Activated CD4-positive, alpha-beta T cell treated with anti-CD3 and anti-CD28 coated beads, Interleukin-2, amount 10 ng/mL, durations not matched to agents 24 days and 14 days (primary cell): ENCODE measurements around the gene PIMREG. TPM values are rescaled to one million over a fixed set of nuclear protein-coding genes. Genes with fewer than 3 reads are reported as not detected.

Source experiments
- DNase-seq: peaks from one replicate; pipeline ENCODE4 v3.0.0; 2022
- H3K27ac Mint-ChIP-seq: one replicate; pipeline ENCODE4 v1.8.0; 2022; ENCODE audit warnings: mild to moderate bottlenecking, mixed read lengths
- H3K27me3 Mint-ChIP-seq: one replicate; pipeline ENCODE4 v1.8.0; 2022; ENCODE audit warnings: mixed read lengths
- H3K36me3 Mint-ChIP-seq: one replicate; pipeline ENCODE4 v1.8.0; 2022; ENCODE audit warnings: low read depth, mild to moderate bottlenecking, mixed read lengths
- H3K4me1 Mint-ChIP-seq: one replicate; pipeline ENCODE4 v1.8.0; 2021; ENCODE audit warnings: mixed read lengths
- H3K4me3 Mint-ChIP-seq: one replicate; pipeline ENCODE4 v1.8.0; 2022; ENCODE audit warnings: mild to moderate bottlenecking, moderate library complexity, mixed read lengths
- H3K9me3 Mint-ChIP-seq: one replicate; pipeline ENCODE4 v1.8.0; 2021; ENCODE audit warnings: mixed read lengths
- intact Hi-C: fragments of 100-400 bp; cut with micrococcal nuclease; formaldehyde crosslinking; loops from one replicate; pipeline ENCODE4 v1.15.1; 2023
- total RNA-seq: library from RNA; stranded (reverse); gene quantifications from 2 replicates; pipeline ENCODE4 v1.2.3, GENCODE V29; 2022

Gene PIMREG
- total RNA-seq, 1 donor from 2014 or later: 4.6 TPM

GRCh38 chr17:6446516-6447100, 2.4 kb downstream of the PIMREG start:
- Mint-ChIP-seq H3K36me3 (peaks cover 18% of the 10 kb centered on the region), H3K4me1 (peaks cover 20% of the 10 kb centered on the region), H3K9me3 (no peaks in the 10 kb centered on the region), H3K4me3 (no peak overlapping the region), H3K27me3 (peaks cover 7% of the 10 kb centered on the region), H3K27ac (no peak overlapping the region)
- intact Hi-C loops: loop anchor here (10.0 kb wide), 1 partner anchor 198 kb away; the partner anchor contains the start of genes KIAA0753 and TXNDC17
- no peak for DNase-seq

- Mint-ChIP-seq H3K36me3 (peaks cover 18% of the 10 kb centered on the region), H3K4me3 (no peak overlapping the region), H3K4me1 (peaks cover 16% of the 10 kb centered on the region), H3K27ac (no peak overlapping the region), H3K9me3 (no peaks in the 10 kb centered on the region), H3K27me3 (peaks cover 9% of the 10 kb centered on the region)
- no peak for DNase-seq
- intact Hi-C loops: loop anchor here (10.0 kb wide), 1 partner anchor 196 kb away; the partner anchor contains the start of genes KIAA0753 and TXNDC17
Observed at GRCh38 chr17:6448473-6448872, 4.2 kb downstream of the PIMREG start.

GRCh38 chr17:6449307-6449706, 5.1 kb downstream of the PIMREG start:
- no peak overlapping the region for H3K27ac Mint-ChIP-seq

GRCh38 chr17:6450926-6451832, 6.9 kb downstream of the PIMREG start:
- intact Hi-C loops: no loop called here
- H3K36me3 Mint-ChIP-seq: peaks cover 10% of the 10 kb centered on the region
- H3K27me3 Mint-ChIP-seq: peaks cover 18% of the 10 kb centered on the region
- no peak for DNase-seq
- H3K27ac Mint-ChIP-seq: no peak overlapping the region
- H3K9me3 Mint-ChIP-seq: no peaks in the 10 kb centered on the region
- H3K4me1 Mint-ChIP-seq: peaks cover 2% of the 10 kb centered on the region
- no peak overlapping the region for H3K4me3 Mint-ChIP-seq

More at GRCh38 chr17:6449307-6449706, 5.1 kb downstream of the PIMREG start:
- Mint-ChIP-seq H3K4me3 (no peak overlapping the region), H3K36me3 (peaks cover 17% of the 10 kb centered on the region), H3K9me3 (no peaks in the 10 kb centered on the region), H3K4me1 (peaks cover 11% of the 10 kb centered on the region), H3K27me3 (peaks cover 16% of the 10 kb centered on the region)
- DNase-seq: no peak
- intact Hi-C loops: loop anchor here (10.0 kb wide), 1 partner anchor 195 kb away; the partner anchor contains the start of genes KIAA0753 and TXNDC17

- intact Hi-C loops: no loop called here
- Mint-ChIP-seq H3K9me3 (no peaks in the 10 kb centered on the region), H3K27me3 (peaks cover 23% of the 10 kb centered on the region), H3K27ac (no peak overlapping the region), H3K36me3 (peaks cover 6% of the 10 kb centered on the region), H3K4me1 (peaks cover 8% of the 10 kb centered on the region), H3K4me3 (no peak overlapping the region)
- no peak for DNase-seq
Observed at GRCh38 chr17:6452471-6453266, 8.4 kb downstream of the PIMREG start.

GRCh38 chr17:6453279-6454024, 9.2 kb downstream of the PIMREG start:
- no peaks in the 10 kb centered on the region for H3K9me3 Mint-ChIP-seq
- peaks cover 6% of the 10 kb centered on the region for H3K36me3 Mint-ChIP-seq
- intact Hi-C loops: no loop called here
- peaks cover 23% of the 10 kb centered on the region for H3K27me3 Mint-ChIP-seq
- H3K4me1 Mint-ChIP-seq: peaks cover 8% of the 10 kb centered on the region
- DNase-seq: no peak
- H3K4me3 Mint-ChIP-seq: no peak overlapping the region
- H3K27ac Mint-ChIP-seq: no peak overlapping the region

GRCh38 chr17:6454495-6455320, 10.5 kb downstream of the PIMREG start:
- intact Hi-C loops: no loop called here
- peaks cover 23% of the 10 kb centered on the region for H3K27me3 Mint-ChIP-seq
- H3K36me3 Mint-ChIP-seq: peaks cover 5% of the 10 kb centered on the region
- H3K4me1 Mint-ChIP-seq: peaks cover 8% of the 10 kb centered on the region
- H3K9me3 Mint-ChIP-seq: no peaks in the 10 kb centered on the region
- peak overlapping the region; percentile 30 for H3K4me3 Mint-ChIP-seq
- no peak for DNase-seq
- no peak overlapping the region for H3K27ac Mint-ChIP-seq

- H3K4me1 Mint-ChIP-seq: peaks cover 8% of the 10 kb centered on the region
- no peaks in the 10 kb centered on the region for H3K9me3 Mint-ChIP-seq
- peaks cover 2% of the 10 kb centered on the region for H3K36me3 Mint-ChIP-seq
- H3K27me3 Mint-ChIP-seq: peaks cover 23% of the 10 kb centered on the region
- H3K4me3 Mint-ChIP-seq: peak overlapping the region; percentile 50
- intact Hi-C loops: no loop called here
- peak; percentile 80 for DNase-seq
- H3K27ac Mint-ChIP-seq: no peak overlapping the region
Observed at GRCh38 chr17:6455321-6455705, 11.1 kb downstream of the PIMREG start.

GRCh38 chr17:6456321-6456720, 12.1 kb downstream of the PIMREG start:
- intact Hi-C loops: no loop called here
- H3K9me3 Mint-ChIP-seq: no peaks in the 10 kb centered on the region
- H3K4me3 Mint-ChIP-seq: no peak overlapping the region
- H3K36me3 Mint-ChIP-seq: no peaks in the 10 kb centered on the region
- DNase-seq: no peak
- peaks cover 23% of the 10 kb centered on the region for H3K27me3 Mint-ChIP-seq
- H3K4me1 Mint-ChIP-seq: peaks cover 6% of the 10 kb centered on the region
- H3K27ac Mint-ChIP-seq: no peak overlapping the region

GRCh38 chr17:6456914-6457687, 12.8 kb downstream of the PIMREG start:
- no peak overlapping the region for H3K4me3 Mint-ChIP-seq
- H3K27ac Mint-ChIP-seq: no peak overlapping the region

GRCh38 chr17:6457688-6458459, 13.6 kb downstream of the PIMREG start:
- Mint-ChIP-seq H3K27me3 (peaks cover 22% of the 10 kb centered on the region), H3K9me3 (no peaks in the 10 kb centered on the region), H3K36me3 (no peaks in the 10 kb centered on the region), H3K4me1 (peaks cover 19% of the 10 kb centered on the region), H3K27ac (no peak overlapping the region), H3K4me3 (no peak overlapping the region)
- intact Hi-C loops: no loop called here
- no peak for DNase-seq

More at GRCh38 chr17:6456914-6457687, 12.8 kb downstream of the PIMREG start:
- Mint-ChIP-seq H3K36me3 (no peaks in the 10 kb centered on the region), H3K27me3 (peaks cover 23% of the 10 kb centered on the region), H3K4me1 (peaks cover 14% of the 10 kb centered on the region), H3K9me3 (no peaks in the 10 kb centered on the region)
- DNase-seq: no peak
- intact Hi-C loops: no loop called here
